GM12874 (cell line): ENCODE data around the gene SEMA4D.

Source experiments
- CTCF ChIP-seq: IDR thresholded peaks from 2 replicates; pipeline ENCODE4 v1.5.1; 2011; ENCODE audit warnings: low read depth, mild to moderate bottlenecking, control low read depth, low read length, moderate library complexity; ENCODE audit not compliant: insufficient read depth

The SEMA4D gene

GRCh38 chr9:89458768-89459496 is 39.0 kb downstream of the SEMA4D start:
- no peak for TF ChIP-seq CTCF

GRCh38 chr9:89457376-89457855 is 40.5 kb downstream of the SEMA4D start:
- TF ChIP-seq CTCF: no peak

- TF ChIP-seq CTCF: no peak
Measured at GRCh38 chr9:89455356-89455824, 42.5 kb downstream of the SEMA4D start.

- TF ChIP-seq CTCF: no peak
Measured at GRCh38 chr9:89454498-89455355, 43.2 kb downstream of the SEMA4D start.

- no peak for TF ChIP-seq CTCF
Measured at GRCh38 chr9:89453452-89453851, 44.5 kb downstream of the SEMA4D start.

- TF ChIP-seq CTCF: no peak
Measured at GRCh38 chr9:89452561-89452960, 45.4 kb downstream of the SEMA4D start.

- TF ChIP-seq CTCF: no peak
Measured at GRCh38 chr9:89450213-89450612, 47.7 kb downstream of the SEMA4D start.
